Effector CD4-positive, alpha-beta T cell (primary cell): Measurements from ENCODE around the gene PPIL6.

ENCODE experiments used
- DNase-seq: peaks from one replicate; pipeline ENCODE4 v3.0.0-alpha.2; 2020
- total RNA-seq: gene quantifications from one replicate; lab custom pipeline; 2026; lab: John Stamatoyannopoulos, UW

PPIL6 gene
- 1.9 reads per million, percentile 2 among the genes with 10 or more reads in this experiment for total RNA-seq

DNA sequence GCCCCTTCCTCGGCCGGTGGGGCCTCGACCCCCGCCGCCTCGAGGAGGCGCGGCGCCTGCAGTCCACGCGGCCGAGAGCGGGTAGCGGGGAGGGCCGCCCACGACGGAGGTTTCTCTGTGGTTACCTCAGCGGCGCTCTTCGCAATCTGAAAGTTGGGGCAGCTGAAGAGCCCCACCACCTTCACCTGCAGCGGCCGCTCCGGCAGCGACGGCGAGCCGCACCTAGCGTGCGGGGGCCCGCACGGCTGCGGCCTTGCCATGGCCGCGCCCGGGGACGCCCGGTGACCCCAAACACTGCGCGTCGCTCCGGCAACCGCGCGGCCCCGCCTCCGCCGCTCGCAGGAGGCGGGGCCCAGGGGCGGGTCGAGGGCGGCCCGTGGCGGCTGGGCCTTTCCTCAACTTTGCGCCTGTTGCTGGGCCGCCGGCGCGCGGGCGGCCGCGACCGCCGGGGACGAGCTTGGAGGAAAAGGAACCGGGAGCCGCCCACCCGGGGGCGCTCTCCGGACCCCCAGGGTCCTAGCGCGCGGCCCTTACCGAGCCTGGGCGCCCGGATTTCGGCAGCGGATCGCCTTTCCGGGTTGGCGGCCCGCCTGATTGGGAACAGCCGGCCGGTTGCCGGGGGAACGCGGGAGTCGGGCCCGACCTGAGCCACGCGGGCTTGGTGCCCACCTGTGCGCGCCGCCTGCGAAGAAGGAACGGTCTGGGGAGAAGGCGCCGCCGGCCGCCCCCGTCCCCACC lies at the start of gene PPIL6, which contains the start of gene SMPD2:
Gene PPIL6 (minus strand): TSS at position 298 of the 738 bp plus-strand sequence. CDS start 38 bp downstream, at position 260.
Gene SMPD2 (plus strand): TSS at position 394 of the 738 bp plus-strand sequence. CDS start 398 bp downstream, outside the sequence.
- peak; percentile 63 for DNase-seq

DNA sequence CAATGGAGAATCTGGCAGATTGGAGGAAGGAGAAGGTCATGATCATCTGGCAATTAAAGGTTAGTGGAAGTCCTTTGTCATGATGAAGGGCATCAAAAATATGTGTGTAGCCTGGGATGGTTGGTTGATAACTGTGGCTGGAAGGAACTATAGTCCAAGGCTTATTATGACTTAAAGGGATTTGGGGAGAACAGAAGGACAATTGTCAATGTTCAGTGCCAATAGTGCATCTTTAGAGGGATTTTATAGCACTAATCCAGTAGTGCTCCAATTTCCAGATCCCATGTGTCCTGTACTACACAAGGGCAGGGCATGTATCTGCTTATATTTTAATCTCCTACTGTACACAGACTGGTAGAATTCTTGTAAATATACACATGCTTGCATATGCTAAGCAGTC lies 47.6 kb upstream of the PPIL6 start:
- no peak for DNase-seq

DNA sequence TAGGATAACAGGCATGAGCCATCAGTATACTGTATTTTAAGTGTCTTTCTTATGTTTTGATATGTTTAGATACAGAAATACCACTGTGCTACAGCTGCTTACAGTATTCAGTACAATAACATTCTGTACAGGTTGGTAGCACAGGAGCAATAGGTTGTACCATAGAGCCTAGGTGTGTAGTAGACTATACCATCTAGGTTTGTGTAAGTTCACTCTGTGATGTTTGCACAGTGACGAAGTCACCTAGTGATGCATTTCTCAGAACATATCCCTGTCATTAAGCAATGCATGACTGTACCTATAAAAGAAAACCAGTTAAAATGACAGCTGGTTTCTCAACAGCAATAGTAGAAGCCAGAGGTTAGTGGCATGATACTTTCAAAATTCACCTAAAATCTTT lies 45.6 kb upstream of the PPIL6 start:
- no peak for DNase-seq

DNA sequence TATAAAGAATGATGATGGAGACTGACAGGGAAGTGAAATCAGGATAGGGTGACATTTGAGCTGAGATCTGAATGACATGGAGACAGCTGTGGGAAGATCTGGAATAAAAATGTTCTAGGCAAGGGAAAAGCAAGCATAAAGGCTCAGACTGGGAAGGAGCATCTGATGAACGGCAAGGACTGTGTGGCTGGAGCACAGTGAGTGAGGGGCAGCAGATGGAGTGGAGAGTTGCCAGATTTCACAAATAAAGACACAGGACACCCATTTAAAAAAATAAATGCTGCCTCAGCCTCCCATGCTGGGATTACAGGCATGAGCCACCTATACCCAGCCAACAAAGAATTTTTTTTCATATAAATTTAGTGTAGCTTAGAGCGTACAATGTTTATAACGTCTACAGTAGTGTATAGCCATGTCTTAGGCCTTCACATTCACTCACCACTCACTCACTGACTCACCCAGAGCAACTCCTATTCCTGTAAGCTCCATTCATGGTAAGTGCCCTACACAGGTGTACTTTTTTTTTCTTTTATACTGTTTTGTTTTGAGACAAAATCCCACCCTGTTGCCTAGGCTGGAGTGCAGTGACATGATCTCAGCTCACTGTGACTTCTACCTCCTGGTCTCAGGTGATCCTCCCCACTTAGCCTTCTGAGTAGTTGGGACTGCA lies 45.0 kb upstream of the PPIL6 start:
- DNase-seq, result no peak

DNA sequence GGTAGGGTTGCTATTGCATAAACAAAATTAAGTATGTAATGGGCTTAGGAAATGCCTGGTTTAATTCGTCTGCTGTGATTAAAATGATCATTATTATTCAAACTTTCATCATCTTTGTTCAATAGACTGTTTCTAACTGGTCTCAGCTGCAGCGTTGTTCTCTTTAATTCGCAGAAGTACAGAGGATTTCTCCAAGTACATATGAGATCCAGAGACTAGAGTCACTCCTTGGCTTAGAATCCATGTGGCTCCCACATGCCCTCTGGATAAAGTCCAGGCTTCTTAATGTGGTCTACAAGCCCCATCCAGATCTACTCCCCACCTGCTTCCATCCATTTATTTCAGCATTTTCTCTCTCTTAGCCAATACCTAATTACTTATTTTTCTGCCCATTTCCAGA lies 43.7 kb upstream of the PPIL6 start:
- no peak for DNase-seq

DNA sequence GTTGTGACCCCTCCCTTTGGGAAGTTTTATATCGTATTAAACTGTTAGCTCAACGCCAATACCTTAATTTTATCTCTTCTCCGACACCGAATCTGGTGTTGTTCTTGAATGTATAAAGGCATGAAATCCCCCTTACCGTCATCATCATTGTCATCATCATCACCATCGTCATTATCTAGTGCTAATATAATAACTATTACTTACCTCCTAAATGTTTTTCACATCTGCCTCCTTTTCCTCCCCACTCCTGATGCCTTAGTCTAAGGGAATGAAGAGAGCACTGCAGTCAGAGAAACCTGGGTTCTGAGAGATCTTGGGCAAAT lies 43.3 kb upstream of the PPIL6 start:
- DNase-seq, result no peak

DNA sequence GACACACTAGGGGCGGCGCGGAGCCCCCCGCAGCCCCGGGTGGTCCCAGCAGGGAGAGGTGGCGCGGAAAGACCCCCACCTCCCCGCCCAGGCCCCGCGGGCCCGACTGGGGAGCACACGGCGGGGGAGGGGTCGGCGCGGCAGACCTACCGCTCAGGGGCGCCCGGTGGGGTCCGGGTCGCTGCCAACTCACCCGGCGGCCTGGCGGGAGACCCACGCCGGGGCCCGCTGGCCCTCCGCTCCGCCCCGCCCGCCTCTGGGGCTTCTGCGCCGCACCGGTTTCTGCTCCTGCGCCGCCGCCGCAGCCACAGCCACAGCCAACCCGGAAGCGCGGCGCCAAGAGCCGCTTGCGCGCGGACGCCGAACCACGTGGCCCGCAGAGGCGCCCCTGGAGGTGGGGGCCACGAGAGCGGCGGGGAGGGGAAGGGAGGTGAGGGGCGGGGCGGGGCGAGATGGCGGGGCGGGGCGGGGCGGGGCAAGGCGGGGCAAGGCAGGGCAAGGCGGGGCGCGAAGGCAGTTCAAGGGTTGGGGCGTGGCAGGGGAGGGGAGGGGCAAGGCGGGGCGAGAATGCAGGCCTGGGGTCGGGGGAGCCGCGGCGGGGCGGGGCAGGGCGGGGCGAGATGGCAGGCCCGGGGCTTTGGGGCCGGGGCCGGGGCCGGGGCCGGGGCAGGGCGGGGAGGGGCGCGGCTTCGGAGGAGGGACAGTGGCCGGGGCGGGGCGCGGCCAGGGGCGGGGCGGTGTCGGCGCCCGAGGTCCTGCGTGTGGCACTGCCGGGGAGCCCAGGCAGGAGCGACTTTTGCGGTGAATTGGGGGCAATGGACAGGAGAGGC lies 42.7 kb upstream of the PPIL6 start, which contains the start of gene ZBTB24:
Gene ZBTB24 (minus strand): TSS at position 315 of the 830 bp plus-strand sequence. CDS start 1,193 bp downstream, outside the sequence.
- peak; percentile 86 for DNase-seq

DNA sequence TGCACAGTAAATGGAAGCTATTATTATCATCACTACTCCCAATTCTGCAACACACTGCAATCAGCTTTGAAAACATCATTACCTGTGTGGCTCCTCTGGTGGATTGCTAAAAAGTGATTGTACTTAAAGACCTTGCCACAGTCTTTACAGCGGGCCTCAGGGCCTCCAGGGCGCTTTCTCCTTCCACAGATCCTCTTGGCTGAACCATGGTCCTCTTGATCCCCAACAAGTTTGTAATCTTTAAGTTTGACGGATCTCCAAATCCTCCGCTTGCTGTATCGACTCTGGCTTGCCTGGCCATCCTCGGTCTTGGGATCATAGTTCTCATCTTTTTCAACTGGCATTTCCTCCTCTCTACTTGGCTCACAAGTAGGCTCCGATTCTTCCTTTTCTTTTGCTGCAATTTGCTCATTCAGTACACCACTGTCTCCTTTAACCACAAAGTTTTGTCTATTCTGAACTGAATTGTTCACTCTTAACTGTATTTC lies 40.6 kb upstream of the PPIL6 start:
- no peak for DNase-seq

DNA sequence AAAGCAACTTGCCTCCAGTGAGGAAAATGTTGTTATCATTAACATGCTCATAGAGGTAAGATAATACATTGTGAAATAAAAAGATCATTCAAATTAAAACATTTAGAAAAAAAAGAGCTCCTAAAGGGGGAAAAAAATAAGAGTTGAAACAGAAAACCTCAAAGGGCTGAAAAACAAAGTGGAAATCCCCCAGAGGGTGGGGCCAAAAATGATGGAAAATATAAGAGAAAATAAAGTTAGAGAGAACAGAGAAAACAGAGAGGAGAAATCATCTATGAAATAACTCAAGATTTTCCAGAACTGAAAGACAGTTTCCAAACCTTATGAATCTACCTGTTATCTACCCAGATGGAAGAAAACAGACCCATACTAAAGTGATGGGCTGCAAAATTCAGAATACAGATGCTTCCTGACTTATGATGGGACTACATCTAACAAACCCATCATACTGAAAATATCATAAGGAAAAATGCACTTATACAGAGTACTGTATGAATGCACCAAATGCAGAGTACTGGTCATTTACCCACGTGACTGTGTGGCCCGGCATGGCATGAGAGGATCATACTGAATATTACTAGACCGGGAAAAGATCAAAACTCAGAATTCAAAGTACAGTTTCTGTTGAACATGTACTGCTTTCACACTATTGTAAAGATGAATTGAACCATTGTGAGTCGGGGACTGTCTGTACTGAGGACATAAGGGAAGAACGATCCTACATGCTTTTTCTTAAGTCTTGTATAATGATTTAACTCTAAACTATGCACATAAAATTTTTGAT lies 38.6 kb upstream of the PPIL6 start:
- no peak for DNase-seq

DNA sequence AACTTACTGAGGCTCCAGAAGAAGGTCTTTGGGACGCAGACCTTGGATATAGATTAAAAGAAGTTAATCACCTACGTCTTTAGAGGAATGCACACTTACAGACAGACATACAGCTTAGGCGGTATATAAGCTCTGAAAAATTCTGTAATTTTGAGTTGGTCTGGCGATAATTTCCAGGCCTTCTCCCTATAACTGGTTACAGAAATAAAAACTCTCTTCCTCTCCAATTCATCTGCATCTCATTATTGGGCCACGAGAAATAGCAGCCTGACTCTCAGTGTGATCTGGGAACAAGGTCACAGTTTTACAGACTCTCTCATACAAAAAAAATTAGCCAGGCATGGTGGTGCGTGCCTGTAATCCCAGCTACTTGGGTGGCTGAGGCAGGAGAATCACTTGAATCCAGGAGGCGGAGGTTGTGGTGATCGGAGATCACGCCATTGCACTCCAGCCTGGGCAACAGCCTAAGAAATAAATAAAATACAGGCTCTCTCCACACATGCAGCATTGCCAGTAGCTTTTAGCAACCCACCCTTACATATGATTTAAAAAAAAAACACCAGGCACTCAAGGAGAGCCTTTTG lies 37.9 kb upstream of the PPIL6 start:
- no peak for DNase-seq

DNA sequence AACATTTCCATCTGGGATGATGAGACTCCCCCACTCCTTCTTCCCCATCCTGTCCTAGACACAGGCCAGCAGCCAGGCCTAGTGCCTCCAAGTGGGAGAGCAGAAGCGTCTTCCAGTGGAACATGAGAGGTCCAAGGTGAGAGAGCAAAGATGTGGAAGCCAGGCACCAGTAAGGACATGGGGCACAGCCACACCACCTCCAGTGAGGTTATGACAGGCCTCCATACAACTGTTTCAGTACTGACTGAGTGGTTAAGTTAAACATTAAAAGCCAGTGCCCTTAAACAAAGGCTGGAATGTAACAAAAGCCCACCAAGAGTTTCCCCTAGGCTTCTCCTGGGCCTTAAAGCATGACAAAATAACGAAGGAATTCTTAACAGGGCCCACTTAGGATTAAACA lies 37.3 kb upstream of the PPIL6 start:
- no peak for DNase-seq

DNA sequence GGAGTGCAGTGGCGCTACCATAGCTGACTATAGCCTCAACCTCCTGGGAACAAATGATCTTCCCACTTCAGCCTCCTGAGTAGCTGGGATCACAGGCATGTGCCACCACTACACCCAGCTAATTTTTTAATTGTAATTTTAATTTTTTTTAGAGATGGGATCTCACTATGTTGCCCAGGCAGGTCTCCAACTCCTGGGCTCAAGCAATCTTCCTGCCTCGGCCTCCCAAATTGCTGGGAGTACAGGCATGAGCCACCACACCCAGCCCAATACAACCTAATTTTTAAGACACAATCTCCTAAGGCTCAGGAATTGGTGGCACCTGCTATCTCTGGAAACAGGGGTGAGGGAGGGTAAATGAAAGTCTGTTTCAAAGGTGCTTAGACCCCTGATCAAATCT lies 36.8 kb upstream of the PPIL6 start:
- no peak for DNase-seq

DNA sequence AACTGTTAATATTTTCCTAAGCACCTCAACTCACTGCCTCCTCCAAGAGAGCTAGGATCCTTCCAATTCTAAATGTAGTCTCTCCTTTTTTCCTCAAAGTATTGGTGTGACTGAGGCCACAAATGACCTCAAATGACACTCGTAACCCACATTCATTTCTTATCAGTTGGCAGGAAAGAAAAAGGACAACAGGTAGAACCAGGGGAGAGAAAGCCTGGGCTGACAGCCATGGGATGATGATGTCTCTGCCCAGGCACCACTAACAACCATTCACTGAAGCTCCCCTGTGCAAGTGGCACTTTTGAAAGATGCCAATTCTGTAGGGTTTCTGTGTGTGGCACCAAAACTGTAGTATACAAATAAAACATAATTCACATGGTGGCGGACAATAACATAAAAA lies 35.2 kb upstream of the PPIL6 start:
- DNase-seq, result no peak

DNA sequence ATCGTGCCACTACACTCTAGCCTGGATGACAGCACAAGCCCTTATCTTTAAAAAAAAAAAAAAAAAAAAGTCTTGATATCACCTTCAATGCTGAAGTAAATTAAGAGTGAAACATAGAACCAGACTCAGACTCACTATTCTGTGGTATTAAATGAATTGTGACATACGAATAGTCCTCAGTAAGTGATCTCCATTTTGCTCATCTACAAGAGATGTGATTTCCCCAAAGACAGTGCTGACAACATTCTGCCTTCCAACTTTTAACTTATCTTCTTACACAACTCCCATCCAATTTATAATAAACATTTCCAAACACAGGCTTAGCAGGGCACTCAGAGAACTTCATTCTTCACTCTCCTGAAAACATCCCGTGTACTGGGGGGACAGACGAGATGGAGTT lies 34.6 kb upstream of the PPIL6 start:
- no peak for DNase-seq

DNA sequence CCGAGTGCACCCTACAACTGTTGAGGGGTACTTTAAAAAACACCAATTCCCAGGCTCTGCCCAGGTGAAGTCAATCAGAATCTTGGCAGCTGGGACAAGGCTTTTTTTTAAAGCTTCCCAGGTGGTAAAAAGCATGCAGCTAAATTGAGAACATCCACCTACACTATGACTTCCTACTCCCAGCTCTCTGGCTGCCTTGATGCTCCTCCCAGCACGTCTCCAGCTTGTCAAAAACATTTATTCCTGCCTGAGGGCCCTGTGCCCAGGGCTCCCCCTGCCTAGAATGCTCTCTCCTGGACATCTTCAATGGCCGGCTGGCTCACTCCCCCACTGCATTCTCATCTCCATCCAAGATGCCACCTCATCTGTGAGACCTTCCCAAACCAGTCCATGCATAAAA lies 32.7 kb upstream of the PPIL6 start:
- DNase-seq, result no peak

DNA sequence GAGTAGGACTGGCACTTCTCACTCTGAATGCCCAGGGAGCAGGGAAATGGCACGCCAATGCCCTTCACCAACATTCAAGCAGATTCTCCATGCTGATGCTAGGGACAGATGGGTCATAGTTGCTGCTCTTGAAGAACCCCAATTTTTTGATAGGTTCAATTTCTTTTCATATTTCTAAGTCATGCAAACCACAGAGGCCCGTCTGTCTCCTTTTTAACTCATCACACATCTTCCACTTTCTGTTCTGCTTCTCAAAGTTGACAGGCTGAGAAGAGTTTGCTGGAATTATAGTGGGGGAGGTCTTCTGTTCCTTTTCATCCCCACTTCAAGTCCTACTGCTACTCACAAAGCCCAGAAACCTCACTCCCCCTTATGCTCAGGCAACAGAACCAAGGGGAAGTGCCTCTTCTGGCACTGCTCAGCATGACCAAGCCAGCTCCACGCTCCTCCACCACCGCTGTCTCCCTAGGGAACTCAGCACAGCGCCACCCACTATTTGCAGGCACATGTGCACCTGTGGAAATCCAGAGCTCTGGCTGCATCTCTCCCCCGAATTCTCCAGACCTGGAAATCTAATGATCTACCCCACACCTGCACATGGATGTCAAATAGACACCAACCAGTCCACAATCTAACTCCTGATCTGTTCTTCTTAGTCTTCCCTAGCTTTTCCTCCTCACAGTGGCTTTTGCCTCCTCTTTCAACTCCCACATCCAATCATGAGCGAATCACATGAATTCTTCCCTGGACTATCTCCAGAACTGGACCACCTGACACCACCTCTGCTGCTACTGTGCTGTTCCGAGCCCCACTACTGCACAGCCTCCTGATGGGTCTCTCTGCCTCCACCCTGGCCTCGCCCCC lies 31.9 kb upstream of the PPIL6 start:
- DNase-seq, result no peak

DNA sequence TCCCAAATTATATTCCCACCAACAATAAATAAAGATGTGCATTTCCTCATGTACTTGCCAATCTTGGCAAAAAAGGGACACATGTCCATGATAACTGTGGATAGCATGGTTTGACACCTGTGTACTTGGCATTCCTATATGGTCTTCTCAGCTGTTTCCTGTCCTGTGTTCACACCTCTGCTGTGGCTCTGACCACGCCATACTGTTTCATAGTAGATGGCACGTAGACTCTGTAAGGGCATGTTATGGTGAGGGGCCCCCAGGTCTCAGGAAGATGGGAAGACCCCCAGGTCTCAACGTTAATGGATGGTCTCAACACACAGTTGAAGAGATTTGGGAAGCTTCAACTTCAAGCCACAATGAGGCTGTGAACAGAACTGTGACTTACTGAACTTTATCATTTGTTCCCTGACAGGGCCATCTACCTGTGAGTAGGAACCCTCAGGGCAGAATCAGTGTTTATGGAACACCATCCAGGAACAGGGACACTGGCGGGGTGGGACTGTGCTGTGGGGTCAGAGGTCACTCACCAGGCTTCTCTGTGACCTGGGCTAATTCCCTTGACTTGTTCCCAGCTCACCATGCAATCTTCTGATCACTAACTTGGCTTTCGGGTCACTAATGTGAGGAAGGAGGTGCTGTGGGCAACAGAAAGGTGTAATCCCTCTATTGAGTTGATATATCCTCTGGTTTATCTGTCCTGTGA lies 30.8 kb upstream of the PPIL6 start:
- DNase-seq, result no peak

DNA sequence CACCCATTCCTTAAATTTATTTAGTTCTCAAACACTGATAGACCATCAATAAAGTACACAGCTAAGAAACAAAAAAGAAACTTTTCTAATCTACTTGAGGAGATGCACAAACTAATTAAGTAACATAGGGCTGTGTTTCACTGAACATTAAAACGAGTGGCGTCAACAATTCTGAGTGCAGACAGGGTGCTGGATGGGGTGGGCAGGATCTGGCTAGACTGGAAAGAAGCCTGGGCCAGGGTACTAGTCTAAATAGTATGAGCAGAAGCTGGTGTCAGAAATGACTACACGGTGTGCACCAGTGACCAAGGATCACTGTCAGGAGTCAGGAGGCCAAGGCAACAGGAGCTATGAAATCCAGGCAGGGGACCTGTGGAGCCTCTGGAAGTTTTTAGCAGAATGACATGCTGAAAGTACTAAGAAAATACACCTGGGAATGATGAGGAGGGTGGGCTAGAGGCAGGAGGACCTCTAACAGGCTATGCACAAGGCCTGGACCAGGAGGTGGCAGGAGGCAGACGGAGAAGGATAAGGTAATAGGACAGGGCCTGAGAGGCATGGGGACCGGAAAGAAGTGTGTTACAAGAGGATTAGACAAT lies 29.3 kb upstream of the PPIL6 start:
- no peak for DNase-seq

DNA sequence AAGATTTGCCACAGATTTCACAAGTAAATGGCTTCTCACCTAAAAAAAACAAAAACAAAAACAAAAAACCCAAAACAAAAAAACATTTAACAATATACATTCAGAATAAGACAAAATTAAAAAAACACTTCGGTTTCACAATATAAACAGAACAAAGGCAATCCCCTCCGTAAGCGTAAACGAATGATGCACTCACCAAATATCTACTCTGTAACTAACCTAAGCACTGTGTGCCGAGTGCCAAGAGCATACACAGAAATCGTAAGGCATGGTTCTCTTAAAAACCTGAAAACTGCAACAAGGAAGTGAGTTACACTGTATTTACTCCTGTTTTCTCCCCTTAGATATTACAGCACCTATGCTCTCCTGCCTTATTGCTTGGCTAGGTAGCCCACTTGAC lies 27.3 kb upstream of the PPIL6 start:
- DNase-seq, result no peak
